Stimulated activated CD8-positive, alpha-beta memory T cell treated with anti-CD3 and anti-CD28 coated beads, Interleukin-15, amount 100 ng/mL, for 48 hours (primary cell): Measurements from ENCODE around the gene BMAL1.
"Not testable (repeated sequence)": the region's sequence is repeated elsewhere in the genome, so short reads cannot be mapped to it uniquely, and the experiment has no call there.

Experiments
- DNase-seq, 2 donors: peaks; one replicate each; pipeline ENCODE4 v3.0.0-alpha.2; 2020; ENCODE audit warnings: low read depth in 2 of 2

Gene BMAL1

DNA sequence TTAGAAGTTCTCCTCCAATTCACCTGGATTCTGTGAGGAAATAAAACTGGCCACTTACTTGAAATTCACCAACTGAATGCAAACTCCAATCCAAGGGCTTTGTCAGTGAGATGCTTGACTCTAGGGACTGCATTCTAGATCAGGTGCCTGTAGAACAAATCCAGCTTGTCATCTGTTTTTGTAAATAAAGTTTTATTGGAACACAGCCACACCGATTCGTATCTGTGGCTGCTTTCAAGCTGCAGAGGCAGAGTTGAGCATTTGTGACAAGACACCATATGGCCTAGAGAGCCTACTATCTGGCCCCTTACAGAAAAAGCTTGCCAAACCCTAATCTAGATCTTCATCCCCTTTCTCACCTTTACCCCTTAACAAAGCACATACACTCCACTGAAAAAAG is 103.1 kb downstream of the BMAL1 start:
- DNase-seq, result no peak

DNA sequence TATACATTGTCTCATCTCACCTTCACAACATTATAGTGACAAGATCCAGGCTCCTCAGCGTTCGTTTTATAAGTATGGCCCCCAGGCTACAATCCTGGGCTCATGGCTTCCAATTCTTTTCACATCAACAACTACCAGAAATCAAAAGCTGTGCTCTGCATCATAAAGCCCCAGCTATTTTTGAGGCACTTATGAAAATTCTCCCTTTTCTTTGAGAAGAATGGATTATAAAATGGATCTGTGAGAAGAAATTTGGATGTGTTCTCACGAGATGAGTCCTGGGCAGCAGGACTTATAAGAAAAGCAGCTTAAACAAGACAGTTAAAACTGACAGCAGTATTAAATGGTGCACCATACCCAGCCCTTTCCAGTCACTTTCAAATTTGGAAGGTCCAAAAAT is 105.2 kb downstream of the BMAL1 start:
- DNase-seq, result no peak

DNA sequence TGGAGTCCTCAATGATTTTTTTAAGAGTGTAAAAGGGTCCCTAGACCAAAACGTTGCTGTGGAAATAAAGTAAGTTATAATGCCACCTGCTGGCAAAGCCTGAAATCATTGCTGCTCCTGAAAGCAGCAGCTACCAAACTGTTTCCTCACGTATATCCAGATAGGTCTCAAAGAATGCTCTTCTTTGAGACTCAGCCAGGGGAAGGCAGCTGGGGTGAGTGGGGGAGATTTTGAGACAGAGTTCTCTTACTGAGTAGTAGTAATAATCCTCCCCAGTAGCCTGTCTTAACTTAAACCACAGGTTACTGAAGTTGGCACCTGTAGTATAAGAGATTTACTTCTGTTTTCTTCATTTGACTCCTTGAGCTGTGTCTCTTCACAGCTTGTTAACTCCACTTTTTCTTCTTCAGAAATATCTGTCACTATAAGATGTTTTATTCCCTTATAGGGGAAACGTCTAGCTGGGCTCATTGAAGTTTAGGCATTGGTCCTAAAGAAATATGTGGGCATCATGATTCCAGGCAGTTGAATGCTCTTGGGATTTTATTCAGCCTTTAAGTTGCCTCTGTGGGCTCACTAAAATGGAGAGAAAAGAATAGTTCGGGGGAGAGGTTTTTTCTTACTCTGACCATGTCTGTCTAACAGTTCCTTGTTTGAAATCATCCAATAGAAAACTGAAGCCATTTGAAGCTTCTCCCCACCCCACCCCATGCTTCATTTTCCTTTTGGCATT is 107.5 kb downstream of the BMAL1 start:
- no peak for DNase-seq

DNA sequence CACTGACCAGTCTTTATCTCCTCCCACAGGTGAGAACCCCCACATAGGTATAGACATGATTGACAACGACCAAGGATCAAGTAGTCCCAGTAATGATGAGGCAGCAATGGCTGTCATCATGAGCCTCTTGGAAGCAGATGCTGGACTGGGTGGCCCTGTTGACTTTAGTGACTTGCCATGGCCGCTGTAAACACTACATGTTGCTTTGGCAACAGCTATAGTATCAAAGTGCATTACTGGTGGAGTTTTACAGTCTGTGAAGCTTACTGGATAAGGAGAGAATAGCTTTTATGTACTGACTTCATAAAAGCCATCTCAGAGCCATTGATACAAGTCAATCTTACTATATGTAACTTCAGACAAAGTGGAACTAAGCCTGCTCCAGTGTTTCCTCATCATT is 109.0 kb downstream of the BMAL1 start:
- no peak for DNase-seq

DNA sequence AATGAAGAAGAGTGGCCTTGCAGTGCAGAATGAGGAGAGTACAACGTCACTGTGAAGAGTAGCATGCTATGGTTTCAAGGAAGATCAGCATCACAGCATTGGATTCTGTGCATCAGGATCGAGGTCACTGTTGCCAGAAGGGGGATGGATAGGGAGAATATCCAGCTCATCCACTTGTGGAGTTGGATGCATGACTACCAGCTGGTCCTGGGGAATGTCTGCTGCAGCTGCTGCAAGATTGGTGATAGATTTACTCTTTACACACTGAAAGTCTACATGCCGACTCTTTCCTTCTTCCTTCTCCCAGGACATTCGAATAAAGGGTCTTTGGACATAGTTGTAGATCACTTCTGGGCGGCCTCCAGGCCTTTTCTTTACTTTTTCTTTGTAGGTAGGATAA is 111.2 kb downstream of the BMAL1 start:
- no peak for DNase-seq

DNA sequence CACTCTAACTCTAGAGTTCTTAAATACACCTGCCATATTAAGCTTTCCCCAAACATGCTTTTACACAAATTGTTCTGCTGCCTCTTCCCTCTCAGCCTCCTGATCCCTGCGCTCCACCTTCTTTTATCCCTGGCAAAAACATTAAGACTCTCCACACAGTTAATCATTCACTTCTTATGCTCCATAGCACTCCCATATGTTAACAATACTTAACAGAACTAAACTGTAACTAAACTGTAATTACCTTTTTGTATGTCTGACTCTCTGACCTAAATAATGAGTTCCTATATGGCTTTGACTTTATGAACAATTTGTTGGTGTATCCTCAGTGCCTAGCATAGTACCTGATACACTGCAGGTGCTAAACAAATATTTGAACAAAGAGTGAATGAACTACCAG is 113.6 kb downstream of the BMAL1 start:
- DNase-seq, result no peak

DNA sequence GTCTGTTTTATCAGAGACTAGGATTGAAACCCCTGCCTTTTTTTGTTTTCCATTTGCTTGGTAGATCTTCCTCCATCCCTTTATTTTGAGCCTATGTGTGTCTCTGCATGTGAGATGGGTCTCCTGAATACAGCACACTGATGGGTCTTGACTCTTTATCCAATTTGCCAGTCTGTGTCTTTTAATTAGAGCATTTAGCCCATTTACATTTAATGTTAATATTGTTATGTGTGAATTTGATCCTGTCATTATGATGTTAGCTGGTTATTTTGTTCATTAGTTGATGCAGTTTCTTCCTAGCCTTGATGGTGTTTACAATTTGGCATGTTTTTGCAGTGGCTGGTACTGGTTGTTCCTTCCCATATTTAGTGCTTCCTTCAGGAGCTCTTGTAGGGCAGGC is 120.7 kb downstream of the BMAL1 start:
- DNase-seq, result not testable (repeated sequence)

DNA sequence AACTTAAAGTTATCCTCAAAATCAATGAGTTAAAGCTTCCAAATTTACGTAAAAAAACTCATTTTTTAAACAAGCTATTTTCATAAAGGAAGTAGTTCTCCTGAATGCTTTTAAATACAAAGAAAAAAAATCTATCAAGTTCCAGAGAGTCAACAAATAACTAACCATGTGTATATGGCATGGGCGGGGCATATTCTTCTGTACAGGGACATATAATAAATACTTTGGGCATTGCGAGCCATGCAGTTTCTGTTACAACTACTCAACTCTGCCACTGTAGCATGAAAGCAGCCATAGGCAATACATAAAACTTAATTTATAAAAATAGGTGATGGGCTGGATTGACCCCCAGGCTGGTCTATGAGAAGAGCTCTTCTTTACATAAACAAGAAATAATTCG is 127.6 kb downstream of the BMAL1 start:
- DNase-seq, result no peak

DNA sequence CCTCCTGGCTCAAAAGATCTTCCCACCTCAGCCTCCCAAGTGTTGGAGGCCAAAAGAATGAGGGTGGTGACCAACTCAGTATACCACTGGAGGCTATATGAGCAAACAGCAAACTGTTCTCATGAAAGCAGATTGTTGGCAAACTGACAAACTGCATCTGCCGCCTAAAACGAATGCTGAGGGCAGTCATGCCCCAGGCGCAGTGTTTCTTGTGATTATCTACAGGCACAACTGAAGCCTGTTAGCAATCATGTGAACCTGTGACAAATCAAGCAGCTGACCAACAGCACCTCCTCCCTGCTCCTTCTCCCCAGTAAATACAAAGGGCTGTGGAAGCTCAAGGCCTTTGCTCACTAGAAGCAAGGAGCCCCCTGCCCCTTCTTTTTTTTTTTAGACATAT is 137.6 kb downstream of the BMAL1 start:
- no peak for DNase-seq

DNA sequence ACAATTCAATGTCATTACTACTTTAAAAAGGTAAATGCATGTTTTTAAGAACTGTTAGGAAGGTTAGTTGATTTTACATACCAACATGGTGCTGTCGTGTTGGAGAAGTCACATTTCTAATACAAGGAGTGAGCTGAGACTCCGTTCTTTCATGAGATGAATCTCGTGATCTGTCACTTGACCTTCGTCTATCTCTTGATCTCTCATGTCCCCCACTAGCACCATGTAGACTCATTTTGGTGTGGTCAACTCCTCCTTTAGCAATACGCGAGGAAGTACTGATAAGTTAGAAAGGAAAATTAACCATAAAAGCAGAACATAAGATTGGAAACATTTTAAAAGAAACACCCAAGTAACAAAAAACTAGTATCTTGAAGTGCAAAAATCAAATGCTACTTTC is 144.0 kb downstream of the BMAL1 start:
- no peak for DNase-seq

DNA sequence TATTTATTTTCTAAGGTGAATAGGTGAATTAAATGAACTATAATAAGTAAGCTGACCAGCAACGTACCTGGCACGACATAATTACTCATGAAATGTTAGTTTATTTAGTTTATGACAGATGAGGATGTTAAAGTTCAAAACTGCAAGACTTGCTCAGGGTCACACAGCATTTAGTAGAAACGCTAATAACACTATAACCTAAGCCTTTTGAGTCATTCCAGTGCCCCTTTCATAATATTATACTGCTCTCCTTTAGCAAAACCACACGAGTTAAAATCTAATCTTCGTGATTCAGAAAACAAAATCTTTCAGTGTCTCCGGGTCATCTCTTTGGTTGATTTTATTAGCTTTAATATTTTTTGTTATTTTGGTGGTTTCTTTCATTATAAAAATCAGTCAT is 145.8 kb downstream of the BMAL1 start:
- DNase-seq, result no peak

DNA sequence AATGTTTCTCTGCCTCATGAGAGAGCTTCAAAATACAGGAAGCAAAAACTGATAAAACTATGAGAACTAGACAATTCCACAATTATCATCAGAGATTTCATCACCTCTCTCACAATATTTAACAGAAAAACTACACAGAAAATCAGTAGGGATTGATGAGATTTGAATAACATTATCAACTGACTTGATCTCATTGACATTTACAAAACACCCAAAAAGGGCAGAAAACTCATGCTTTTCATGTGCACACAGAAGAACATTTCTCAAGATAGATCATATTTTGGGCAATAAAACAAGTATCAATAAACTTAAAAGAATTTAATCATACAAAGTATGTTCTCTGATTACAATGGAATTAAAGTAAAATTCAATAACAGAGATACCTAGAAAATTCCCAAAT is 149.8 kb downstream of the BMAL1 start:
- DNase-seq, result no peak

DNA sequence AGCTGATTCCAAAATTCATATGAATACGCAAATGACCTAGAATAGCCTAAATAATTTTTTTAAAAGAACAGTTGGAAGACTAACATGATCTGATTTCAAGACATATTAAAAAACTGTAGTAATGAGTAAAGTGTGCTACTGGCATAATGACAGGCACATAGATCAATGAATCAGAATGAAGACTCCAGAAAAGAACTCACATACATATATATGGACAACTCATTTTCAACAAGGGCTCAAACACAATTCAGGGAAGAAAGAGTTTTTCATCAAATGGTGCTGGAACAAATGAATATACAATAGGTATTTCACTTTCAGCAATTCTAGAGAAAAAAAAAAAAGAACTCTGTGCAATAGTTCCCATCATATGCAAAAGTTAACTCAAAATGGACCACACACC is 151.7 kb downstream of the BMAL1 start:
- DNase-seq, result no peak

DNA sequence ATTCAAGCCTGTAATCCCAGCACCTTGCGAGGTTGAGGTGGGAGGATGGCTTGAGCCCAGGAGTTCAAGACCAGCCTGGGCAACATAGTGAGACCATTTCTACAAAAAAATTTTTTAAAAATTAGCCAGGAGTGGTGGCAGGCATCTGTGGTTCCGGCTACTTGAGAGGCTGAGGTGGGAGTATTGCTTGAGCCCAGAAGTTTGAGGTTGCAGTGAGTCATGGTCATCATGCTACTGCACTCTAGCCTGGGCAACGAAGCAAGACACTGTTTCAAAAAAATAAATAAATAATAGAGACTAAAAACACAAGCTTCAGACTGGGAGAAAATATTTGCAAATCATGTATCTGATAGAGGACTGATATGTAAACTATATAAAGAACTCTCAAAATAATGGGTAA is 152.2 kb downstream of the BMAL1 start:
- no peak for DNase-seq

DNA sequence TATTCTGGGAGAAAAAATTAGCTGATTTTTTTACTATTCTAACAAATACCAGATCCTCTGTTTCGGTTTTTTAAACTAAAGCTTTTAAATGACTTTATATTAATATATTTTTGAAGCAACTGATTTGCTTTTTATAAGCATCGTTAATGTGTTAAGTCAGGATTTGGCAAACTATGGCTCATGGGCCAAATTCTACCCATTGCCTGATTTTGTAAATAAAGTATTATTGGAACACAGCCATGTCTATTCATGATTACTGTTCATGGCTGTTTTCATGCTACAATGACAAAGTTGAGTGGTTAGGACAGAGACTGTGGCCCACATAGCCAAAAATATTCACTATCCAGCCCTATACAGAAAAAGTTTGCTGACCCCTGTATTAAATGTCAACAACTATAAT is 155.8 kb downstream of the BMAL1 start:
- no peak for DNase-seq

DNA sequence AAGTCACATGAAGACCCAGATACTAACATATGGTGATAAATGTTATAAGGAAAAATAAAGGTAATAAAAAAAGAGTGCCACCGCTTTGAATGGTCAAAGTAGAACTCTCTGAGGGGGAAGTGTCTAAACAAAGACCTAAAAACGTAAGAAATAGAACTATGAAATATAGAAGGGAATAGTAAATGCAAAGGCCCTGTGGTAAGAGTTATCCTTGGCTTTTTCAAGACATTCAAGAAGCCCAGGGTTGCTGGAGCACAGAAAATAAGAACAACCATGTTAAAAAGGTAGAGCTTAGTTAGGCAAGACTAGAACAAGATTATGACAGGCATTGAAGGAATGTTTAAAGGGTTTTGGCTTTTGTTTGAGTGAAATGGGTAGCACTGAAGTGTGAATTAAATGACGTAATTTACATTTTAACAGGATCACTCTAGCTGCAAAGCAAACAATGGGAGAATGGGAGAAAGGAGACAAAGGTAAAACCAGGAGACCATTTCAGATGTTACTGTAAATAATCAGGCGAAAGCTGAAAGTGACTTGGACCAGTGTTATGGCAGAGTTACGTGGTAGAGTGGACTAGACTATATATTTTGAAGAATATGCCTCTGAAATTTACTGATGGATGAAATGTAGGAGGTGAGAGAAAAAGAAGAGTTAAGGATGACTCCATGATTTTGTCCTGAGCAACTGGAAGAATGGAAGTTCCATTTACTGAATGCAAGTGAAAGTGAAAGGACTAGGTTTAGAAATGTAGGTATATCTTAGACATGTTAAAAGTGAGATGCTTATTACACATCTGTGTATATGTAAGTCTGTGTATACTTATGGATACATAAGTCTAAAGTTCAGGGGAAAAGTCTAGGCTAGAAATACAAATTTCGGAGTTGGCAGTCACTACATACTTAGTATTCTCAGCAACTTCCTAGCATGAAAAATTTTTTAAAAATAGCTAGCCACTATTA is 156.9 kb downstream of the BMAL1 start:
- no peak for DNase-seq

DNA sequence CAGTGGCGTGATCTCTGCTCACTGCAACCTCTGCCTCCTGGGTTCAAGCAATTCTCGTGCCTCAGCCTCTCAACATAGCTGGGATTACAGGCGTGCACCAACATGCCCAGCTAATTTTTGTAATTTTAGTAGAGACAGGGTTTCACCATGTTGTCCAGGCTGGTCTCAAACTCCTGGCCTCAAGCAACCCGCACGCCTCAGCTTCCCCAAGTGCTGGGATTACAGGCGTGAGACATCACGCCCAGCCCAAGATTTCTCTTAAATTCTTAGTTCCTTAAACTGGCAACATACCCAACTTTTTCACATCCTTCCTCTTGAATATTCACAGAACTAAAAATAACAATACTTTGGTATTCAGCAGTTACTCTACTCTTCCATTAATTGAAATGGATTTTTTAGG is 159.2 kb downstream of the BMAL1 start:
- DNase-seq, result not testable (repeated sequence)
